ENCODE measurements around the gene PAFAH1B1. TPM values are rescaled to one million over a fixed set of nuclear protein-coding genes. Genes with fewer than 3 reads are reported as not detected.
"Not testable (repeated sequence)": the region's sequence is repeated elsewhere in the genome, so short reads cannot be mapped to it uniquely, and the experiment has no call there.

The PAFAH1B1 gene
- total RNA-seq, 1 donor from 2014 or later: 138 TPM

DNA sequence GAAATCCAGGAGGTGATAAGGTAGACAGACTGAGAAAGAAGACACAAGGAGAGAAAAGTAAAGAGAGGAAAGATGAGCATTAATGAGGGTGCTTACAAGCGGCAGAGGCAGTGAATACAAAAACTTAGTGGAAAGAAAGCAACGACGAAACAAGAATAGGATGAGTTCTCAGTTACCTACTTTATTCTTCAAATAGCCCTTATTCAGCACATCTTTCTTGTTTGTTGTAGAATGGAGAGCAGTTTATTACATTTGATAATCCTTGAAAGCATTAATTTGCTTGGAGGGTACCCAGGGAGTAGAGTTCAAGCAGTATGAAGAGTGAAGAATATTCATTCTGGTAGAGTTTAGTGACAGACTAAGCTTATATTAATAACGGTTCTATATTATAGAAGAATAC is 22.4 kb downstream of the PAFAH1B1 start:
- ChIA-PET POLR2A (no interaction called here), CTCF (no interaction called here)
- intact Hi-C loops (cut with micrococcal nuclease): no loop called here
- Mint-ChIP-seq H3K9me3 (no peaks in the 10 kb centered on the region), H3K27me3 (no peaks in the 10 kb centered on the region), H3K4me3 (no peak overlapping the region), H3K4me1 (peaks cover 48% of the 10 kb centered on the region), H3K36me3 (ENCODE audit: low read depth) (peaks cover 11% of the 10 kb centered on the region), H3K27ac (no peak overlapping the region)
- ATAC-seq (ENCODE audit: low read depth): no peak
- no peak for DNase-seq
- TF ChIP-seq, protein P1, sequence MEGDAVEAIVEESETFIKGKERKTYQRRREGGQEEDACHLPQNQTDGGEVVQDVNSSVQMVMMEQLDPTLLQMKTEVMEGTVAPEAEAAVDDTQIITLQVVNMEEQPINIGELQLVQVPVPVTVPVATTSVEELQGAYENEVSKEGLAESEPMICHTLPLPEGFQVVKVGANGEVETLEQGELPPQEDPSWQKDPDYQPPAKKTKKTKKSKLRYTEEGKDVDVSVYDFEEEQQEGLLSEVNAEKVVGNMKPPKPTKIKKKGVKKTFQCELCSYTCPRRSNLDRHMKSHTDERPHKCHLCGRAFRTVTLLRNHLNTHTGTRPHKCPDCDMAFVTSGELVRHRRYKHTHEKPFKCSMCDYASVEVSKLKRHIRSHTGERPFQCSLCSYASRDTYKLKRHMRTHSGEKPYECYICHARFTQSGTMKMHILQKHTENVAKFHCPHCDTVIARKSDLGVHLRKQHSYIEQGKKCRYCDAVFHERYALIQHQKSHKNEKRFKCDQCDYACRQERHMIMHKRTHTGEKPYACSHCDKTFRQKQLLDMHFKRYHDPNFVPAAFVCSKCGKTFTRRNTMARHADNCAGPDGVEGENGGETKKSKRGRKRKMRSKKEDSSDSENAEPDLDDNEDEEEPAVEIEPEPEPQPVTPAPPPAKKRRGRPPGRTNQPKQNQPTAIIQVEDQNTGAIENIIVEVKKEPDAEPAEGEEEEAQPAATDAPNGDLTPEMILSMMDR (IDR thresholded peaks at IDR 0.05): no peak

DNA sequence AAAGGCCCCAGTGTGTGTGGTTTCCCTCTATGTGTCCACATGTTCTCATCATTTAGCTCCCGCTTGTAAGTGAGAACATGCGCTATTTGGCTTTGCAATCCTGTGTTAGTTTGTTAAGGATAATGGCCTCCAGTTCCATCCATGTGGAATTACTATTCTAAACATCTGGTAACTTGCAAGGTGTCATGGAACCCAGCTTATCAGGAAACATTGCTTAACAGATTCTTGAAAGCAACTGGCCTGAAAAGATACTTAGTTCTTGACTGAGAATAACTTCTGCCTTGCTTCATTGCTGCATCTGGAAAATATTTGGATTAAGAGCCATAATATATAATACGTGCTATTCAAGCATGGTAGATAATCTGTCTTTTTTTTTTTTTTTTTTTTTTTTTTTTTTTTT is 27.8 kb downstream of the PAFAH1B1 start:
- Mint-ChIP-seq H3K9me3 (no peaks in the 10 kb centered on the region), H3K27ac (no peak overlapping the region), H3K4me1 (peaks cover 66% of the 10 kb centered on the region), H3K27me3 (no peaks in the 10 kb centered on the region), H3K36me3 (ENCODE audit: low read depth) (peaks cover 24% of the 10 kb centered on the region), H3K4me3 (no peak overlapping the region)
- ATAC-seq (ENCODE audit: low read depth) (no peak), DNase-seq (no peak)
- intact Hi-C loops (cut with micrococcal nuclease): no loop called here
- POLR2A ChIA-PET: no interaction called here
- TF ChIP-seq, protein P1 (IDR thresholded peaks at IDR 0.05): no peak
- CTCF ChIA-PET: no interaction called here

DNA sequence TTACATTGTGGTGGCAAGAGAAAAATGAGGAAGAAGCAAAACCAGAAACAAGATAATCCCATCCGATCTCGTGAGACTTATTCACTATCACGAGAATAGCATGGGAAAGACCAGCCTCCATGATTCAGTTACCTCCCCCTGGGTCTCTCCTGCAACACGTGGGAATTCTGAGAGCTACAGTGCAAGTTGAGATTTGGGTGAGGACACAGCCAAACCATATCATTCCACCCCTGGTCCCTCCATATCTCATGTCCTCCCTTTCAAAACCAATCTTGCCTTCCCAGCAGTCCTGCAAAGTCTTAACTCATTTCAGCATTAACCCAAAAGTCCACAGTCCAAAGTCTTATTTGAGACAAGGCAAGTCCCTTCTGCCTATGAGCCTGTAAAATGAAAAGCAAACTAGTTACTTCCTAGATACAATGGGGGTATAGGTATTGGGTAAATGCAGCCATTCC is 28.5 kb downstream of the PAFAH1B1 start:
- H3K27me3 Mint-ChIP-seq; DNase-seq; POLR2A ChIA-PET; ATAC-seq (ENCODE audit: low read depth); intact Hi-C loops (cut with micrococcal nuclease); CTCF ChIA-PET; H3K27ac Mint-ChIP-seq; H3K9me3 Mint-ChIP-seq; H3K4me3 Mint-ChIP-seq: not testable (repeated sequence)
- Mint-ChIP-seq H3K4me1 (peaks cover 66% of the 10 kb centered on the region), H3K36me3 (ENCODE audit: low read depth) (peaks cover 25% of the 10 kb centered on the region)

DNA sequence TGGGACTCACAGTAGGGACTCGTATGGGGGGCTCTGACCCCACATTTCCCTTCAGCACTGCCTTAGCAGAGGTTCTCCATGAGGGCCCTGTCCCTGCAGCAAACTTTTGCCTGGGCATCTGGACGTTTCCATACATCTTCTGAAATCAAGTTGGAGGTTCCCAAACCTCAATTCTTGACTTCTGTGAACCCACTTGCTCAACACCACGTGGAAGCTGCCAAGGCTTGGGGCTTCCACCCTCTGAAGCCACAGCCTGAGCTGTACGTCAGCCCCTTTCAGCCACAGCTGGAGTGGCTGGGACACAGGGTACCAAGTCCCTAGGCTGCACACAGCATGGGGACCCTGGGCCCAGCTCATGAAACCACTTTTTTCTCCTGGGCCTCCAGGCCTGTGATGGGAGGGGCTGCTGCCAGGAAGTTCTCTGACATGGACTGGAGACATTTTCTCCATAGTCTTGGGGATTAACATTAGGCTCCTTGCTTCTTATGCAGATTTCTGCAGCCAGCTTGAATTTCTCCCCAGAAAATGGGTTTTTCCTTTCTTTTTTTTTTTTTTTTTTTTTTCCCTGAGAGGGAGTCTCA is 29.4 kb downstream of the PAFAH1B1 start:
- H3K4me3 Mint-ChIP-seq; CTCF ChIA-PET; DNase-seq; H3K9me3 Mint-ChIP-seq; ATAC-seq (ENCODE audit: low read depth); H3K27ac Mint-ChIP-seq; H3K27me3 Mint-ChIP-seq; intact Hi-C loops (cut with micrococcal nuclease); POLR2A ChIA-PET: not testable (repeated sequence)
- peaks cover 29% of the 10 kb centered on the region for H3K36me3 Mint-ChIP-seq (ENCODE audit: low read depth)
- peaks cover 68% of the 10 kb centered on the region for H3K4me1 Mint-ChIP-seq

DNA sequence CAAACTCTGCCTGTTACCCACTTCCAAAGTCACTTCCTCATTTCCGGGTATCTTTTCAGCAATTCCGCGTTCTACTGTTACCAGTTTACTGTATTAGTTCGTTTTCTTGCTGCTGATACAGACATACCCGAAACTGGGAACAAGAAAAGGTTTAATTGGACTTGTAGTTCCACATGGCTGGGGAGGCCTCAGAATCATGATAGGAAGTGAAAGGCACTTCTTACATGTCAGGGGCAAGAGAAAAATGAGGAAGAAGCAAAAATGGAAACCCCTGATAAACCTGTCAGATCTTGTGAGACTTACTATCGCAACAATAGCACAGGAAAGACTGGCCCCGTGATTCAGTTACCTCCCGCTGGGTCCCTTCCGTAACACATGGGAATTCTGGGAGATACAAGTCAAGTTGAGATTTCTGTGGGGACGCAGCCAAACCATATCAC is 30.9 kb downstream of the PAFAH1B1 start:
- H3K27ac Mint-ChIP-seq: peak overlapping the region; percentile 88
- intact Hi-C loops (cut with micrococcal nuclease): loop anchor here (1.0 kb wide), 2 partner anchors 30 to 113 kb away; partner anchors contain the start of gene METTL16
- peak overlapping the region; percentile 74 for H3K4me3 Mint-ChIP-seq
- CTCF ChIA-PET: no interaction called here
- TF ChIP-seq, protein P1 (IDR thresholded peaks at IDR 0.05): no peak
- POLR2A ChIA-PET: no interaction called here
- DNase-seq (no peak), ATAC-seq (ENCODE audit: low read depth) (peak; percentile 81)
- H3K36me3 Mint-ChIP-seq (ENCODE audit: low read depth): peaks cover 35% of the 10 kb centered on the region
- no peaks in the 10 kb centered on the region for H3K27me3 Mint-ChIP-seq
- H3K9me3 Mint-ChIP-seq: peaks cover 15% of the 10 kb centered on the region
- H3K4me1 Mint-ChIP-seq: peaks cover 74% of the 10 kb centered on the region

DNA sequence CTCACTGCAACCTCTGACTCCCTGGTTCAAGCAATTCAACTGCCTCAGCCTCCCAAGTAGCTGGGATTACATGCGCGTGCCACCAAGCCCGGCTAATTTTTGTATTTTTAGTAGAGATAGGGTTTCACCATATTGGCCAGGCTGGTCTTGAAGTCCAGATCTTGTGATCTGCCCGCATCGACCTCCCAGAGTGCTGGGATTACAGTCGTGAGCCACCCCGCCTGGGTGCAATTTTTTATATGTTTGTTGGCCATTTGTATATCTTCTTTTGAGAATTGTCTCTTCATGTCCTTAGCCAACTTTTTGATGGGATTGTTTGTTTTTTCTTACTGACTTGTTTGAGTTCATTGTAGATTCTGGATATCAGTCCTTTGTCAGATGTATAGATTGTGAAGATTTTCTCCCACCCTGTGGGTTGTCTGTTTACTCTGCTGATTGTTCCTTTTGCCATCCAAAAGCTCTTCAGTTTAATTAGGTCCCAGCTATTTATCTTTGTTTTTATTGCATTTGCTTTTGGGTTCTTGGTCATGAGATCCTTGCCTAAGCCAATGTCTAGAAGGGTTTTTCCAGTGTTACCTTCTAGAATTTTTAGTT is 33.3 kb downstream of the PAFAH1B1 start:
- intact Hi-C loops (cut with micrococcal nuclease); H3K27me3 Mint-ChIP-seq; CTCF ChIA-PET; H3K4me3 Mint-ChIP-seq; POLR2A ChIA-PET; ATAC-seq (ENCODE audit: low read depth); DNase-seq: not testable (repeated sequence)
- Mint-ChIP-seq H3K9me3 (peaks cover 24% of the 10 kb centered on the region), H3K4me1 (peaks cover 89% of the 10 kb centered on the region), H3K36me3 (ENCODE audit: low read depth) (peaks cover 40% of the 10 kb centered on the region), H3K27ac (peak overlapping the region; percentile 71)

DNA sequence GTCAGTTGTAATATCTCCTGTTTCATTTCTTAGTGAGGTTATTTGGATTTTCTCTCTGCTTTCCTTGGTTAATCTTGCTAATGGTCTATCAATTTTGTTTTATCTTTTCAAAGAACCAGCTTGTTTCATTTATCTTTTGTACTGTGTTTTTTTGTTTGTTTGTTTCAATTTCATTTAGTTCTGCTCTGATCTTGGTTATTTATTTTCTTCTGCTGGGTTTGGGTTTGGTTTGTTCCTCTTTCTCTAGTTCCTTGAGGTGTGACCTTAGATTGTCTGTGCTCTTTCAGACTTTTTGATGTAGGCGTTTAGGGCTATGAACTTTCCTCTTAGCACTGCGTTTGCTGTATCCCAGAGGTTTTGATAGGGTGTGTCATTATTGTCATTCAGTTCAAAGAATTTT is 35.5 kb downstream of the PAFAH1B1 start:
- Mint-ChIP-seq H3K27ac (peak overlapping the region; percentile 80), H3K4me1 (peaks cover 87% of the 10 kb centered on the region), H3K4me3 (peak overlapping the region; percentile 68), H3K9me3 (peaks cover 24% of the 10 kb centered on the region), H3K36me3 (ENCODE audit: low read depth) (peaks cover 38% of the 10 kb centered on the region)
- CTCF ChIA-PET; POLR2A ChIA-PET; DNase-seq; intact Hi-C loops (cut with micrococcal nuclease); H3K27me3 Mint-ChIP-seq; ATAC-seq (ENCODE audit: low read depth): not testable (repeated sequence)

Data from activated B cell treated with CpG ODN at 0.5 μM for 24 hours (primary cell).